PC-3 (cell line): ENCODE data around the gene NKAIN2.

Source experiments
- CTCF ChIP-seq: fragments of 300-600 bp; sonication (generic); conservative IDR thresholded peaks from 2 replicates; pipeline ENCODE4 v1.5.1; 2017; ENCODE audit warnings: antibody characterized with exemption, low read depth, mild to moderate bottlenecking, low read length
- EZH2phosphoT487 ChIP-seq: fragments of 300-600 bp; sonication (generic); IDR thresholded peaks from 2 replicates; pipeline ENCODE4 v1.6.1; 2018; ENCODE audit warnings: mild to moderate bottlenecking, antibody characterized with exemption, low read length, borderline replicate concordance

- TF ChIP-seq CTCF (no peak), EZH2phosphoT487 (no peak)
Observed at GRCh38 chr6:124147621-124148020, 344.0 kb downstream of the NKAIN2 start.
